ENCODE results near the gene FBLN2.

GRCh38 chr3:13521309-13521708 lies 27.6 kb upstream of the FBLN2 start:
- no peak for TF ChIP-seq SP1 (IDR thresholded peaks at IDR 0.05)
- TF ChIP-seq FOXA2 (IDR thresholded peaks at IDR 0.05), result no peak
- no peak for TF ChIP-seq CTCF (IDR thresholded peaks at IDR 0.05; ENCODE audit: low read depth, low read length, missing input control)
- TF ChIP-seq ZBTB33 (IDR thresholded peaks at IDR 0.05), result no peak
- TF ChIP-seq MAX (IDR thresholded peaks at IDR 0.05), result no peak
- TF ChIP-seq TAF1 (conservative IDR thresholded peaks at IDR 0.05), result no peak
